HepG2 (cell line): ENCODE measurements around the gene SLC2A5. TPM values are rescaled to one million over a fixed set of nuclear protein-coding genes. Genes with fewer than 3 reads are reported as not detected.
"Not testable (repeated sequence)": the region's sequence is repeated elsewhere in the genome, so short reads cannot be mapped to it uniquely, and the experiment has no call there.

Experiments used
- MED1 ChIP-seq: sonication (generic); formaldehyde crosslinking; IDR thresholded peaks from 2 replicates; pipeline ENCODE4 v1.4.0; 2020; ENCODE audit warnings: missing genetic modification reagents
- MYC ChIP-seq: sonication (generic); formaldehyde crosslinking; IDR thresholded peaks from 2 replicates; pipeline ENCODE4 v1.9.0; 2021; ENCODE audit warnings: missing genetic modification reagents, borderline replicate concordance
- SOX6 ChIP-seq, 2 experiments: fragments of 450-650 bp in 1 of 2; sonication (generic) in 1 of 2; formaldehyde crosslinking in 1 of 2; IDR thresholded peaks; 2 replicates each; pipeline versions ENCODE4 v1.4.0 to v1.6.1; 2017 to 2020; ENCODE audit warnings: antibody characterized with exemption in 1 of 2, mild to moderate bottlenecking in 1 of 2, missing genetic modification reagents in 1 of 2
- ZBTB26 ChIP-seq: IDR thresholded peaks from 2 replicates; pipeline ENCODE4 v1.6.1; 2016; ENCODE audit warnings: missing compliant biosample characterization, missing genetic modification reagents, borderline replicate concordance
- ZNF687 ChIP-seq: sonication (generic); formaldehyde crosslinking; IDR thresholded peaks from 2 replicates; pipeline ENCODE4 v1.5.1; 2020; ENCODE audit warnings: mild to moderate bottlenecking, missing genetic modification reagents, moderate library complexity
- polyA plus RNA-seq, 8 experiments: library from polyadenylated mRNA; depleted of rRNA in 3 of 8; stranded (reverse) in 7 of 8; unstranded in 1 of 8; fragments of >200 nt; fragmentation: Illumina TruSeq in 4 of 8; extraction: Trizol in 4 of 8; gene quantifications; 2 replicates each; pipeline versions ENCODE4 v1.2.1 to v1.2.3, GENCODE V29; 2011 to 2016; ENCODE audit warnings: low read depth in 4 of 8, missing spikeins in 1 of 8, mixed read lengths in 1 of 8; ENCODE audit not compliant: insufficient read depth in 1 of 8
- total RNA-seq, 5 experiments: library from RNA; depleted of rRNA; stranded (reverse); fragments of >200 nt; fragmentation: Illumina TruSeq; extraction: Trizol; gene quantifications; 2 replicates each; pipeline ENCODE4 v1.2.3, GENCODE V29; 2016; ENCODE audit warnings: low read depth in 1 of 5

SLC2A5 gene
- total and polyA plus RNA-seq, 2 of the 13 experiments (the other 11 are each of a cell fraction or from before 2014, with no cell fraction given), result 0.04 to 0.54 TPM

GRCh38 chr1:9001534-9002214 is 67.8 kb downstream of the SLC2A5 start (continued):
- TF ChIP-seq ZNF687 (CRISPR knock-in tag), result peak; percentile 47
- TF ChIP-seq SOX6 (IDR thresholded peaks at IDR 0.05), result not testable (repeated sequence)
- TF ChIP-seq SOX6 (CRISPR knock-in tag; IDR thresholded peaks at IDR 0.05), result peak; percentile 54
- 0 out of 2 replicates have a peak, but pooled peaks have one; percentile 27 for TF ChIP-seq MED1
- TF ChIP-seq ZBTB26 (CRISPR knock-in tag), result 0 out of 2 replicates have a peak, but pooled peaks have one; percentile 2
- 0 out of 2 replicates have a peak, but pooled peaks have one; percentile 17 for TF ChIP-seq MYC
